KMS-11 (cell line): ENCODE data around the gene SEMG2.

ENCODE experiments used
- H2AFZ ChIP-seq: fragments of 200-600 bp; sonication (generic); 2 replicates; pipeline ENCODE4 v1.6.1; 2016; ENCODE audit warnings: antibody characterized with exemption, mixed run types, low read depth
- H3K27ac ChIP-seq: fragments of 200-600 bp; sonication (generic); 2 replicates; pipeline ENCODE4 v1.6.1; 2016; ENCODE audit warnings: mild to moderate bottlenecking, mixed run types
- H3K27me3 ChIP-seq: fragments of 200-600 bp; sonication (generic); 2 replicates; pipeline ENCODE4 v1.6.1; 2017; ENCODE audit warnings: mild to moderate bottlenecking, low read depth, mixed run types, moderate library complexity; ENCODE audit not compliant: insufficient read depth
- H3K36me3 ChIP-seq: fragments of 200-600 bp; sonication (generic); 2 replicates; pipeline ENCODE4 v1.6.1; 2017; ENCODE audit warnings: mild to moderate bottlenecking, mixed run types; ENCODE audit not compliant: insufficient read depth
- H3K4me1 ChIP-seq: fragments of 200-600 bp; sonication (generic); 2 replicates; pipeline ENCODE4 v1.6.1; 2016; ENCODE audit warnings: mild to moderate bottlenecking, low read depth, mixed run types; ENCODE audit not compliant: poor library complexity, severe bottlenecking
- H3K4me2 ChIP-seq: fragments of 200-600 bp; sonication (generic); 2 replicates; pipeline ENCODE4 v1.7.0; 2016; ENCODE audit warnings: mild to moderate bottlenecking, mixed run types
- H3K4me3 ChIP-seq: fragments of 200-600 bp; sonication (generic); IDR thresholded peaks from 2 replicates; pipeline ENCODE4 v1.6.1; 2017; ENCODE audit warnings: low read depth, low read length, mixed read lengths; ENCODE audit not compliant: insufficient read depth
- H3K79me2 ChIP-seq: fragments of 200-600 bp; sonication (generic); 2 replicates; pipeline ENCODE4 v1.6.1; 2016; ENCODE audit warnings: low read depth, mixed run types; ENCODE audit not compliant: insufficient read depth
- H3K9ac ChIP-seq: fragments of 200-600 bp; sonication (generic); 2 replicates; pipeline ENCODE4 v1.6.1; 2016; ENCODE audit warnings: mild to moderate bottlenecking, mixed run types
- H4K20me1 ChIP-seq: fragments of 200-600 bp; sonication (generic); 2 replicates; pipeline ENCODE4 v1.6.1; 2016; ENCODE audit warnings: mild to moderate bottlenecking, mixed run types; ENCODE audit not compliant: insufficient read depth
- CTCF ChIP-seq: fragments of 200-600 bp; sonication (generic); conservative IDR thresholded peaks from 2 replicates; pipeline ENCODE4 v1.6.1; 2017; ENCODE audit warnings: low read depth, mild to moderate bottlenecking, antibody characterized with exemption, low read length, moderate library complexity, mixed read lengths

Gene SEMG2

GRCh38 chr20:45189861-45190260 is 31.3 kb upstream of the SEMG2 start:
- Histone ChIP-seq H2AFZ (no peak overlapping the region), H4K20me1 (no peaks in the 10 kb centered on the region), H3K9ac (no peak overlapping the region), H3K79me2 (no peaks in the 10 kb centered on the region), H3K36me3 (no peaks in the 10 kb centered on the region), H3K27ac (no peak overlapping the region), H3K27me3 (no peaks in the 10 kb centered on the region), H3K4me1 (no peaks in the 10 kb centered on the region), H3K4me3 (no peak overlapping the region), H3K4me2 (no peak overlapping the region)
- no peak for TF ChIP-seq CTCF

- Histone ChIP-seq H2AFZ (no peak overlapping the region), H3K27ac (no peak overlapping the region), H3K79me2 (no peaks in the 10 kb centered on the region), H3K9ac (no peak overlapping the region), H3K4me1 (no peaks in the 10 kb centered on the region), H3K4me2 (no peak overlapping the region), H3K27me3 (no peaks in the 10 kb centered on the region), H3K36me3 (no peaks in the 10 kb centered on the region), H4K20me1 (no peaks in the 10 kb centered on the region), H3K4me3 (no peak overlapping the region)
- TF ChIP-seq CTCF, result no peak
These were observed 29.2 kb upstream of the SEMG2 start for GRCh38 chr20:45191926-45192325.

- no peaks in the 10 kb centered on the region for H3K36me3 ChIP-seq
- no peak for TF ChIP-seq CTCF
- H4K20me1 ChIP-seq, result no peaks in the 10 kb centered on the region
- no peaks in the 10 kb centered on the region for H3K27me3 ChIP-seq
- no peak overlapping the region for H3K4me2 ChIP-seq
- H3K9ac ChIP-seq, result no peak overlapping the region
- no peaks in the 10 kb centered on the region for H3K4me1 ChIP-seq
- no peak overlapping the region for H3K27ac ChIP-seq
- H3K4me3 ChIP-seq, result no peak overlapping the region
- no peaks in the 10 kb centered on the region for H3K79me2 ChIP-seq
- no peak overlapping the region for H2AFZ ChIP-seq
These were observed 27.8 kb upstream of the SEMG2 start for GRCh38 chr20:45193331-45193730.

- no peaks in the 10 kb centered on the region for H4K20me1 ChIP-seq
- H3K36me3 ChIP-seq, result no peaks in the 10 kb centered on the region
- H3K27me3 ChIP-seq, result no peaks in the 10 kb centered on the region
- no peaks in the 10 kb centered on the region for H3K79me2 ChIP-seq
- H3K4me3 ChIP-seq, result no peak within 1 kb of the TSS
- no peak within 1 kb of the TSS for H3K4me2 ChIP-seq
- H3K27ac ChIP-seq, result no peak within 1 kb of the TSS
- H2AFZ ChIP-seq, result no peak within 1 kb of the TSS
- H3K9ac ChIP-seq, result no peak within 1 kb of the TSS
- TF ChIP-seq CTCF, result no peak
- H3K4me1 ChIP-seq, result no peaks in the 10 kb centered on the region
These were observed 14.4 kb upstream of the SEMG2 start, which contains the start of gene SEMG1 for GRCh38 chr20:45206725-45207124. SEMG1 (plus strand) TSS chr20:45207033; CDS start chr20:45207054, 21 bp downstream.
